IPS-18a (cell line): ENCODE measurements around the gene C19orf67.

Experiments
- H3K27ac ChIP-seq: one replicate; pipeline ENCODE4 v1.5.1; 2013; ENCODE audit warnings: low read length
- H3K27me3 ChIP-seq: one replicate; pipeline ENCODE4 v1.6.1; 2013; ENCODE audit warnings: mild to moderate bottlenecking, low read length; ENCODE audit not compliant: control insufficient read depth, insufficient read depth
- H3K36me3 ChIP-seq: one replicate; pipeline ENCODE4 v1.6.1; 2013; ENCODE audit warnings: low read depth, low read length; ENCODE audit not compliant: control insufficient read depth
- H3K4me1 ChIP-seq: one replicate; pipeline ENCODE4 v1.6.1; 2013; ENCODE audit warnings: low read depth, low read length; ENCODE audit not compliant: control insufficient read depth
- H3K4me3 ChIP-seq: one replicate; pipeline ENCODE4 v1.5.1; 2013; ENCODE audit warnings: low read length
- H3K9ac ChIP-seq: one replicate; pipeline ENCODE4 v1.6.1; 2013; ENCODE audit warnings: mild to moderate bottlenecking, low read length, moderate library complexity
- H3K9me3 ChIP-seq: one replicate; pipeline ENCODE4 v1.6.1; 2013; ENCODE audit warnings: low read depth, low read length; ENCODE audit not compliant: control insufficient read depth

Gene C19orf67

GRCh38 chr19:14091081-14091812 lies 5.7 kb upstream of the C19orf67 start:
- peak overlapping the region; percentile 42 for H3K9ac ChIP-seq
- H3K27ac ChIP-seq = no peak overlapping the region
- H3K4me1 ChIP-seq = peaks cover 9% of the 10 kb centered on the region

GRCh38 chr19:14090509-14091080 lies 5.0 kb upstream of the C19orf67 start, which contains the start of gene SAMD1:
TSS of gene SAMD1 (minus strand) at chr19:14090751.
- H3K9ac ChIP-seq = peak within 1 kb of the TSS; percentile 42
- H3K4me1 ChIP-seq = peaks cover 9% of the 10 kb centered on the region
- peaks cover 11% of the 10 kb centered on the region for H3K36me3 ChIP-seq
- no peak within 1 kb of the TSS for H3K27ac ChIP-seq
- H3K4me3 ChIP-seq = peak within 1 kb of the TSS; percentile 81
- peaks cover 9% of the 10 kb centered on the region for H3K9me3 ChIP-seq
- peaks cover 12% of the 10 kb centered on the region for H3K27me3 ChIP-seq

More at GRCh38 chr19:14091081-14091812, 5.7 kb upstream of the C19orf67 start:
- H3K9me3 ChIP-seq = peaks cover 9% of the 10 kb centered on the region
- H3K4me3 ChIP-seq = peak overlapping the region; percentile 81
- H3K36me3 ChIP-seq = peaks cover 11% of the 10 kb centered on the region
- H3K27me3 ChIP-seq = peaks cover 12% of the 10 kb centered on the region

- Histone ChIP-seq H3K9me3 (peaks cover 9% of the 10 kb centered on the region), H3K27ac (no peak overlapping the region), H3K27me3 (peaks cover 12% of the 10 kb centered on the region), H3K36me3 (peaks cover 11% of the 10 kb centered on the region), H3K9ac (no peak overlapping the region), H3K4me3 (peak overlapping the region; percentile 57), H3K4me1 (peaks cover 9% of the 10 kb centered on the region)
Observed at GRCh38 chr19:14089662-14090508, 4.3 kb upstream of the C19orf67 start.

- Histone ChIP-seq H3K9me3 (peaks cover 9% of the 10 kb centered on the region), H3K36me3 (peaks cover 11% of the 10 kb centered on the region), H3K27ac (no peak overlapping the region), H3K4me1 (peaks cover 9% of the 10 kb centered on the region), H3K9ac (no peak overlapping the region), H3K27me3 (peaks cover 12% of the 10 kb centered on the region), H3K4me3 (peak overlapping the region; percentile 57)
Observed at GRCh38 chr19:14089412-14089661, 3.8 kb upstream of the C19orf67 start.

GRCh38 chr19:14088634-14089411 lies 3.2 kb upstream of the C19orf67 start:
- peak overlapping the region; percentile 57 for H3K4me3 ChIP-seq
- H3K4me1 ChIP-seq = peaks cover 9% of the 10 kb centered on the region
- H3K9ac ChIP-seq = no peak overlapping the region

GRCh38 chr19:14086098-14086497 lies 515 bp upstream of the C19orf67 start:
- no peak overlapping the region for H3K27ac ChIP-seq
- peaks cover 17% of the 10 kb centered on the region for H3K27me3 ChIP-seq
- H3K9ac ChIP-seq = no peak overlapping the region
- no peaks in the 10 kb centered on the region for H3K9me3 ChIP-seq
- H3K4me3 ChIP-seq = no peak overlapping the region
- peaks cover 4% of the 10 kb centered on the region for H3K4me1 ChIP-seq
- peaks cover 11% of the 10 kb centered on the region for H3K36me3 ChIP-seq

More at GRCh38 chr19:14088634-14089411, 3.2 kb upstream of the C19orf67 start:
- peaks cover 11% of the 10 kb centered on the region for H3K36me3 ChIP-seq
- H3K9me3 ChIP-seq = peaks cover 9% of the 10 kb centered on the region
- no peak overlapping the region for H3K27ac ChIP-seq
- peaks cover 16% of the 10 kb centered on the region for H3K27me3 ChIP-seq

- H3K27ac ChIP-seq = no peak overlapping the region
- no peak overlapping the region for H3K9ac ChIP-seq
- no peak overlapping the region for H3K4me3 ChIP-seq
Observed at GRCh38 chr19:14082675-14082960, 3.0 kb downstream of the C19orf67 start.

GRCh38 chr19:14081797-14082674 lies 3.5 kb downstream of the C19orf67 start:
- no peaks in the 10 kb centered on the region for H3K4me1 ChIP-seq
- no peak overlapping the region for H3K27ac ChIP-seq
- peak overlapping the region; percentile 94 for H3K4me3 ChIP-seq
- H3K36me3 ChIP-seq = no peaks in the 10 kb centered on the region
- peaks cover 8% of the 10 kb centered on the region for H3K27me3 ChIP-seq
- no peaks in the 10 kb centered on the region for H3K9me3 ChIP-seq
- peak overlapping the region; percentile 25 for H3K9ac ChIP-seq

More at GRCh38 chr19:14082675-14082960, 3.0 kb downstream of the C19orf67 start:
- Histone ChIP-seq H3K4me1 (no peaks in the 10 kb centered on the region), H3K27me3 (peaks cover 4% of the 10 kb centered on the region), H3K36me3 (no peaks in the 10 kb centered on the region), H3K9me3 (no peaks in the 10 kb centered on the region)

GRCh38 chr19:14080887-14081796 lies 4.4 kb downstream of the C19orf67 start:
- Histone ChIP-seq H3K27ac (peak overlapping the region; percentile 20), H3K9me3 (no peaks in the 10 kb centered on the region)

GRCh38 chr19:14078411-14078810 lies 7.2 kb downstream of the C19orf67 start:
- H3K9me3 ChIP-seq = no peaks in the 10 kb centered on the region
- H3K4me1 ChIP-seq = peaks cover 6% of the 10 kb centered on the region

More at GRCh38 chr19:14080887-14081796, 4.4 kb downstream of the C19orf67 start:
- H3K27me3 ChIP-seq = peaks cover 12% of the 10 kb centered on the region
- no peaks in the 10 kb centered on the region for H3K36me3 ChIP-seq
- H3K9ac ChIP-seq = peak overlapping the region; percentile 72
- peak overlapping the region; percentile 94 for H3K4me3 ChIP-seq
- H3K4me1 ChIP-seq = no peaks in the 10 kb centered on the region

More at GRCh38 chr19:14078411-14078810, 7.2 kb downstream of the C19orf67 start:
- peaks cover 34% of the 10 kb centered on the region for H3K27me3 ChIP-seq
- no peaks in the 10 kb centered on the region for H3K36me3 ChIP-seq
- no peak overlapping the region for H3K27ac ChIP-seq
- no peak overlapping the region for H3K4me3 ChIP-seq
- H3K9ac ChIP-seq = no peak overlapping the region
